Measurements from ENCODE around the gene TRNT1.

DNA sequence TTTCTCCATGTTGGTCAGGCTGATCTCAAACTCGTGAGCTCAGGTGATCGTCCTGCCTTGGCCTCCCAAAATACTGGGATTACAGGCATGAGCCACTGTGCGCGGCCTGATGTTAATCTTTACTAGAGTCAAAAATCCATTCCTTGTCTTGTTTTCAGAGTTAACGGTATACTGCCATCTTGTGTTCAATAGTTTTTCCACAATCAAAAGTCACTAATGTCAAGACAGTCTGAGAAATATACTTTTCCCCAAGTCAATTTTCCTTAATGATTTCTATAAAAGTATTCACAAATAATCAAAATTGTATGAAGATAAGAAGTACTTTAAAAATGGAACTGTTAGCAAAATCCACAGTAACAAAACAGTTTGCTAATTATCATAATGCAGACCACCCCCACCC is 44.3 kb downstream of the TRNT1 start:
- TF ChIP-seq POLR2A (IDR thresholded peaks at IDR 0.05), result no peak
- TF ChIP-seq, protein P1, sequence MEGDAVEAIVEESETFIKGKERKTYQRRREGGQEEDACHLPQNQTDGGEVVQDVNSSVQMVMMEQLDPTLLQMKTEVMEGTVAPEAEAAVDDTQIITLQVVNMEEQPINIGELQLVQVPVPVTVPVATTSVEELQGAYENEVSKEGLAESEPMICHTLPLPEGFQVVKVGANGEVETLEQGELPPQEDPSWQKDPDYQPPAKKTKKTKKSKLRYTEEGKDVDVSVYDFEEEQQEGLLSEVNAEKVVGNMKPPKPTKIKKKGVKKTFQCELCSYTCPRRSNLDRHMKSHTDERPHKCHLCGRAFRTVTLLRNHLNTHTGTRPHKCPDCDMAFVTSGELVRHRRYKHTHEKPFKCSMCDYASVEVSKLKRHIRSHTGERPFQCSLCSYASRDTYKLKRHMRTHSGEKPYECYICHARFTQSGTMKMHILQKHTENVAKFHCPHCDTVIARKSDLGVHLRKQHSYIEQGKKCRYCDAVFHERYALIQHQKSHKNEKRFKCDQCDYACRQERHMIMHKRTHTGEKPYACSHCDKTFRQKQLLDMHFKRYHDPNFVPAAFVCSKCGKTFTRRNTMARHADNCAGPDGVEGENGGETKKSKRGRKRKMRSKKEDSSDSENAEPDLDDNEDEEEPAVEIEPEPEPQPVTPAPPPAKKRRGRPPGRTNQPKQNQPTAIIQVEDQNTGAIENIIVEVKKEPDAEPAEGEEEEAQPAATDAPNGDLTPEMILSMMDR (IDR thresholded peaks at IDR 0.05), result peak in 4 of 6 experiments; percentile 9 to 40 (median 36)

All from Peyer's patch (tissue), 4 donors.